Activated CD4-positive, alpha-beta T cell treated with anti-CD3 and anti-CD28 coated beads for 4 hours (primary cell): ENCODE results near the gene LRRC39.
A peak's percentile ranks its signal among the peaks of the same experiment; 100 is the strongest.

Experiments used
- DNase-seq, 2 donors: peaks; one replicate each; pipeline ENCODE4 v3.0.0-alpha.2; 2020

LRRC39 gene

DNA sequence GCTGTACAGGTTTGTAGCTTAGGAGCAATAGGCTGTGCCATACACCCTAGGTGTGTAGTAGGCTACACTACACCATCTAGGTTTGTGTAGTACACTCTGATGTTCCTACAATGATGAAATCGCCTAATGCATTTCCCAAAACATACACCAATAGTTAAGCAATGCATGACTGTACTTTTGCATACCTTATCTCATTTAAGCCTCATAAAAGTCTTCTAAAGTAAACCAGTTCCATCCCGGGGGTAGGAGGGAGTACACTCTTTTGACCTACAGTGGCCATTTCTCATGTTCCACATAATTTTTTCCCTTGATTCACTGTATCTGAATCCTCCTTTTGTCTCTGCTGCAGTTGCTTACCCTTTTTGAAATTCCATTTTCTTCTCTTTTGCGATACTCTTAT lies 32.9 kb downstream of the LRRC39 start:
- no peak for DNase-seq

DNA sequence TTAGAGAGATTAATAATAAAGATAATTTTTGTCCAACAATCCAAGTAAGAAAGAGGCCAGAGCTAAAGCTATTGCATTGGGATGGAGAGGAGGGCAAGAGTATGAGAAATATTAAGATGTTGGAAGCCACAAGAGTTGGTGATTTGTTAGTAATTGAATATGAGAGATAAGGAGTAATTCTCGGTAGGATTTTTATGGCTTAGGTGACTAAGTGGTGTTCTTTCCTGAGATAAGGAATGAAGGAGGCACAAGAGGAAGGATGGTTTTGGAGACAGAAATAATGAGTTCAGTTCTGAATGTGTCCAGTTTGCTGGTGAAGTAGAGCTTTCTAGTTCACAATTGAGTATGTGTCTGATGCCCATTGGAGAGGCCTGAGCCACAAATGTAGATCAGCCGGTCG lies 35.7 kb downstream of the LRRC39 start:
- DNase-seq: no peak

DNA sequence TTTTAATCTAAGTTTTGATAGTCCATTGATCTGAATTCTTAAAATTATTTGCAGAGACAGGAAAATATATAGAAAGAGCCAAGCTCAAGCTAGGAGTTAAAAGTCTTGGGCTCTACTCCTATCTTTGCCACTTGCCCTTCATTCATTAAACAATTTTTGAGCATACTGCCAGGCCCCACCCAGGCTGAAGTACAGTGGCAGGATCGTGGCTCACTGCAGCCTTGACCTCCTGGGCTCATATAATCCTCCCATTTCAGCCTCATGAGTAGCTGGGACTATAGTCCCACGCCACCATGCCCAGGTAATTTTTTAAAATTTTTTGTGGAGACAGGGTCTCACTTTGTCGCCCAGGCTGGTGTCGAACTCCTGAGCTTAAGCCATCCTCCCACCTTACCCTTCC lies 36.9 kb downstream of the LRRC39 start:
- no peak for DNase-seq

DNA sequence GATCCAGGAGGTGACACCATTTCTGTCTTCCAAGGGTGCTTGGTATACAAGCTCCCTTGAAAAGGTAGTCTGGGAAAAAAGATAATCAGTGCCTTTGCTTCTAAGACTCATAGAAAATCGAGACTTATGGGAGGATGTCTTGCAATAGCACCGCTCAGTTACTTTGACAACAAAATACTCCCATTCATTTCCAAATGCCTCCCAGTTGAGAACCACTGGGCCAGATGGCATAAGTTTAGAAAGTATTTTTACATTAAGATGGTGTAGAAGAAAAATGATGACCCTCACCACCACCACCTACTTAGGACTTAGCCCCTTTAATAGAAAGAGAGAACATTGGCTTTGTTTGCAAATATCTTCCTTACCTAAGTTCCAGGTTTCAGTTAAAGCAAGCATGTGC lies 40.5 kb downstream of the LRRC39 start:
- DNase-seq: no peak

DNA sequence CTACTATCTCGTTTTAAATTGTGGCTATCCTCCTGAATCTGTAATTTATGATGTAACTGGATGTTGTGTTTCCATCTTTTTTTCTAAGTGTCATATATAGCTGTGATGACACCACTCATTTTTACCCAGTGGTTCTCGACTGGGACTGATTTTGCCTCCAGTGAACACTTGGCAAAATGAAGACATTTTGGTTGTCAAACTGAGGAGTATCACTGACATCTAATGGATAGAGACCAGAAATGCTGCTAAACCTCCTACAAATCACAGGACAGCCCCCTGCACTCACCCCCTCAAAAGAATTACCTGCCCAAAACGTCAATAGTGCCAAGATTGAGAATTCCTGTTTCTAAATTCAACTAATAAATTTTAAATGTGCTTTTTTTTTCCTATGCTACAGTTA lies 43.2 kb downstream of the LRRC39 start:
- DNase-seq: no peak

DNA sequence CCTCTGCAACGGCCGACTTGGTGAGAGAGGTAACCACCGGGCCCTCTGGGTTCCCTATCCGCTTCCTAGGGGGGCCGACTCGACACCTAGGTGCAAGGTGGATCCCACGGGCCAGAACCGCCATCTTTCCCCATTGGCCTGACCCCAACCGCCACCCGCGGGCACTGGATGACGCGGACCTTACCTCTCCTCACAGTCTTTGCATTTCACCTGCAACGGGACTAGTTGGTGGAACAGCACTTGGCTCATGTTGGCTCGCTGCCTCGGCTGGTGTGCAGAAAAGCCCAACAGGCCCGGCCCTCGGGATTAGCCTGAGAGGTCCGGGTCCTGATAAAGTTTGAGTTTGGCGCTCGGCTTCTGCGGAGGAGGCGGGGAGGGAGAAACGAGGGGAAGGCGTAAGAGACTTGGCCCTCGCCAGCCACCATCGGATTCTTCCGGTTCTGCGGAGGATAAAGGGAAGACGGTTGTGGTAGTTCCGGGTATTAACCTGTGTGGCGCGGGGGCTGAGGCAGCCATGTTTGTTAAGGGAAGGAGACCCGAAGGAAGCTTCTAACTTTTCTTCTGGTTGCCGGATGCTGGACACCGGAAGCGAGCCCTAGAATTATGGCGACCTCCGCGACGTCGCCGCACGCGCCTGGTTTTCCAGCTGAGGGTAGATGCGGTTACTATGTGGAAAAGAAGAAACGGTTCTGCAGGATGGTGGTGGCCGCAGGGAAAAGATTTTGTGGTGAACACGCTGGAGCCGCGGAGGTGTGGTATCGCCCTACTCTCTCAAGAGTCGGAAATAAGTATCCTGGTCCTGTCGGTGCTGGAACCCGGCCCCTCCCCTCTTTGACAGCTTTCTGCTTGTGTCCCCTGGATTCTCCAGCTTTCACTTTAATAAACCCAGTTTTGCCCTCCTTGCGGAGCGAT lies 45.2 kb downstream of the LRRC39 start, which contains the start of the genes SASS6 and TRMT13:
Gene SASS6 (minus strand): TSS at position 365 of the 912 bp plus-strand sequence. CDS start 116 bp downstream, at position 249.
Gene TRMT13 (plus strand): TSS at position 598 of the 912 bp plus-strand sequence. CDS start 6 bp downstream, at position 604.
- peak; percentile 93 to 94 for DNase-seq

DNA sequence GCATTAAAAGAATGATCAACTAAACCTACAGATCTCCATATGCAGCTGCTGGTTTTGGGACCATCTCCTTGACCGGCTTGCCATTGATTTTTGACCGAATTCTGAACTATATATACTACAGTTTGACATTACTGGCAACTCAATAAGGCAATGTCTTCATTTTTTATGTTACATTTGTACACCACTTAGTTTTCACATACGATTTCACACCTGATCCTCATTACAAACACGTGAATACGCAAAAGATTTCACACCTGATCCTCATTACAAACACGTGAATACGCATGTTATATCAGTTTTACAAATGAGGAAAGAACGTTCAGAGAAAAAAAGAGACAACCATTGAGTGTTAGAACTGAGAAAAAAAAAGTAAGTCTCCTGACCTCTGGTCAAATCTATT lies 46.4 kb downstream of the LRRC39 start:
- DNase-seq: no peak

DNA sequence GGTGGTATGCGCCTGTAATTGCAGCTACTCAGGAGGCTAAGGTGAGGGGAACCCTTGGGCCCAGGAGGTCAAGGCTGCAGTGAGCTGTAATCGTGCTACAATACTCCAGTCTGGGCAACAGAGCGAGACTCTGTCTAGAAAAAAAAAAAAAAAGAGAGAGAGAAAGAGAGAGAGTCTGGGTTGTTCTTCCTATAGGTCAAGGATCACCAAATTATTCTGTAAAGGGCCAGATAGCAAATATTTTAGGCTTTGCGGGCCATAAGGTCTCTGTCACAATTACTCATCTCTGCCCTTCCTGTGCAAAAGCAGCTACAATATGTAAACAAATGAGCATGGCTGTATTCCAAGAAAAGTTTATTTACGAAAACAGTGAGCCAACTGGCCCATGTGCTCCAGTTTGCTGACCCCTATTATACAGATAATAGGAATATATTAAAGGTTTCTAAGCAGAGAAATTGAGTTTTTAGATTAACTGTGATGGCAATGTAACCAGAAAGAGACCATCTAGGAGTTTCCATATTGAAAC lies 47.4 kb downstream of the LRRC39 start:
- DNase-seq: no peak

DNA sequence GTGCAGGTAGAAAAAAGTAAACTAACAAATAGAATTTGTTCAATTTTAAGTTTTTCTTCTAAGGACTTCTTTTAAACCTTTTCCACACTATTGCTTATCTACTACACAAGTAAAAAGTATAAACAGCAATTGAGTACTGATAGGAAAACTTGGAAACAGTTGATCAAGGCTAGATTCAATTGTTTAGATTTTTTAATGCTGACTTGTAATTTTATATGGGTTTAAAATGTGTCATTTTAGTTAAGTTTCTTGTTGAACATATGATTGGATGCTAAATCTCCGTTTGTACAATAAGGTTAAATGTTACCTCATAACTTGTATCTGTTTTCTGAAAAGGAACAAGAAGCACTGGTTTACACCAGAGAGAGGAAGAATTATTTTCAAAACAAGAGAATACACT lies 50.8 kb downstream of the LRRC39 start:
- no peak for DNase-seq

DNA sequence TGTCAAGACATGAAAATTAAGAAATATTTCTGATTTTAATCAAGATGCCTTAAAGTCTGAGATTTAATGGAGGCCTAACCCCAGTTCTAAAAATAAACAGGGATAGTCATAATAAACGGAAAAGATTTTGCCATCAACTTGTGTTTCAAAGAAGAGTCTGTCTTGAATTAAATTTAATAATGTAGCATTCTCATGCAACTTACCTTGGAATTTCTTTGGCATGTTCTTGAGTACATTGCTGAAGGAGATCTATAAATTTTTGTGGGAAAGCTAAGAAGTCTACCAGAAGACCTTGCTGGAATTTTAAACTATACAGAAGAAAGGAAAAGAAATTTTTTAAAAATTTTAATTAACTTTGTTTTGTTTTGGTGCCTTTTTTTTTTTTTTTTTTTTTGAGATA lies 55.9 kb downstream of the LRRC39 start:
- DNase-seq: no peak

DNA sequence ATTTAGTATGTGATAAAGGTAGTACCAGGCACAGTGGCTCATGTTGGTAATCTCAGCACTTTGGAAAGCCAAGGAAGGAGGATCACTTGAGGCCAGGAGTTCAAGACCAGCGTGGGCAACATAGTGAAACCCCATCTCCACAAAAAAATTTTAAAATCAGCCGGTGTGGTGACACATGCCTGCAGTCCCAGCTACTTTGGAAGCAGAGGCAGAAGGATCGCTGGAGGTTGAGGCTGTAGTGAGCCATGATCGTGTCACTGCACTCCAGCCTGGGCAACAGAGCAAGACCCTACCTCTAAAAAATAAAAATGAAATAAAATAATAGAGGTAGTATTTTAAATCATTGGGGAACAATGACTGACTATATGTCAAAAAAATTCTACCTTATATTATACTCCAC lies 62.5 kb downstream of the LRRC39 start:
- no peak for DNase-seq

DNA sequence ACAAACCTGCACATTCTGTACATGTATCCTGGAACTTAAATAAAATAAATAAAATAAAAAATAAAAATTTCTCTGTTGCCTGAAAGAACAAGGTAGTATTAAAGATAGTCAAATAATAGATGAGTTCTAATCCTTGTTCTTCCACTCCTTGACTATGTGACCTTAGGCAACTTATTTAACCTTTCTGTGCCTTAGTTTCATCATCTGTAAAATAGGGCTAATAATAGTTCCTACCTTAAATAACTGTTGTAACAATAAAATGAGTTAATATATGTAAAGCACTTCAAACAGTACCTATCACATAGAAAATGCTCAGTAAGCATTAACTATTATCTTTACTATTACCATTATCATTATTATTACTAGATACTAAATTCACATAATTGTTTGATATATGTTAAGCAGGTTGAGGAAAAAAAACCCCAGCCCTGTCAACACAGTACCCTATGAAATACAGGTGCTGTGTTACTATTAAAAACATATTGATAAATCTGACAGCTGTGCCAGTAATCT lies 68.4 kb downstream of the LRRC39 start:
- DNase-seq: no peak

DNA sequence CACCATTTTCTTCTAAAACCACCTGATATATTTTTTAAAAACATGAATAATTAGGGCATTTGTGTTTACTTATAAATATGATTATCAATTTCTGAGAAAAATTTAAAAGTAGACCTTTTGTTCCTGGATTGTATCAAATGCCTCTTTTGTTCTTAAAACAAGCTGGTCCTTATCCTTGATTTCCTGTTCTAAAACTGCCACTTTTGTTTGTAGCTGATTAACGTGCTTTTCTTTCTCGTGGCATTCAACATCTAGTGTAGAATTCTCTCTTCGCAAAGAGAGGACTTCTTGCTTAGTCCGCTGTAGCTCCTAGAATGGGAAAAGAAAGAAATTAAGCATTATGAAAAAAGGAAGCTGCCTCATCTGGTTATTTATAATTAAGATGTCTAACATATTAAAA lies 70.4 kb downstream of the LRRC39 start:
- DNase-seq: no peak

DNA sequence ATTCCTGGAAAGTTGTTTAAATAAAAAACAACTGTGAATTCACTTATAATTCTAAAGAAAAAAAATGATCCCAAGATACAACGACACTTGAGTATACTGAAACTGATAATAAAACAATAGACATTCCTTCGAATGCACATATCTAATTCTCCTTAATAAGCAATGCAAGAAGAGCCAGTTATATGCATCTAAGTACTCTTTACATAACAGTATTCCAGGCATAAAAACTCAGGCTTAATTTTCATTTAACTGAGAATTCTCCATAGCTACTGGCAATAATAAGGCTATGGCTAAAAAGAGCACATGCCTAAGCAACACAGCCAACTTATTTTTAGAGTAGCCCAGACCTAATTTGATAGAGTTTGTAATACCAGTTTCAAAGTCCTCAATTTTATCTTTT lies 76.5 kb downstream of the LRRC39 start:
- DNase-seq: no peak

DNA sequence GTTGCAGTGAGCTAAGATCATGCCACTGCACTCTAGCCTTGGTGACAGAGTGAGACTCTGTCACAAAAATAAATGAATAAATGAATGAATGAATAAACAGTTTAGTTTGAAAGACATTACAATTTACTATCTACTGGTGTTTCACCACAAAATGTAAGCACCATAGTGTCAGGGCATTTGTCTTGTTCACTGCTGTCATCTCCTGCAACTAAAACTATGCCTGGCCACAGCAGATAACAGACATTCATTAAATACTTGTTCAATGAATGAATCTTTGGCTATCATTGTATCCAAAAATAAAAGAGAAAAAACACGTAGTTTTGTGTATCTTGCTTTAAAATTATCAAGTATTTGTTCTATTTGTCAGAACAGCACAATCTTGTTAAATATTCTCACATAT lies 77.9 kb downstream of the LRRC39 start:
- DNase-seq: no peak
